ENCODE data around the gene GPHA2. TPM values are rescaled to one million over a fixed set of nuclear protein-coding genes. Genes with fewer than 3 reads are reported as not detected.
A peak's percentile ranks its signal among the peaks of the same experiment; 100 is the strongest.

Gene GPHA2
- total and polyA plus RNA-seq, 2 of the 13 experiments (the other 11 are each of a cell fraction or from before 2014, with no cell fraction given): 13.0 to 19.1 TPM

DNA sequence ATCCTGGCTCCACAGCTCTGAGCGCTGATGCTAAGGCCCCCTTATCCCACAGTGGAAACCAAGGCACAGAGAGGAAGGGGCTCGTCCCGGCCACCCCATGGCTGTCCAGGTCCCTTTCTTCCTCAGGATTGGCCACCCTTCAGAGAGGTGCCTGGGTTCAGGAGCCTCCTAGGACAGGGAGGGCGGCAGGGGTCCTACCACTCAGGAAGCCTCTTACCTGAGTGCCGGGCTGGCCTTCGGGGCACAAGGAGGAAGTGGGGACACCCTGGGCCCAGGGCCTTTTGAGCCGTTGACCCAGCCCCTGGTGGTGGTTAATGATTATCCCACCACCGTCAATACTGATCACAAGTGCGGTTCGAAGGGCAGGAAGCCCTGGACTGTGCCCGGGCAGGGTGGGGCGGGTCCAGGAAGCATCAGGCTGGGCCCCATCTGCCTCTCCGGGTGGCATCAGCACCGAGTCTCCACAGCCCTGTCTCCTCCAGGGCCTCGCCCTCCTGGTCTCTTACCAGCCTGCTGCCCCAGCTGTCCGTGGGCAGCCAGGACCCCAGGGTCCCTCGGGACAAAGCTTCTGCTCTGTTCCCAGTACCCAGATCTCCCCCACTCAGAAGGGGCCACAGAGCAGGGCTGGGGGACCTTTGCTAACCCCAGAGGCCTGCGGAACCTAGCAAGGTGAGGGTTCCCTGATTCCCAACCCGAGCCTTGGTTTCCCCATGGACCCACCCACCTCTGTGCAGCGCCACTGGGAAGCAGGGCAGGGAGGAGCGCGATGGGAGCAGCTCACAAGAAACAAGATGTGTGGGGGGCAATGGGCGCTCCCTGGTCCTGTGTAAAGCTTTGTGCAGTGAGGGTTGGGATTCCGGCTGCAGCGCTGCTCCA, 42.3 kb downstream of the GPHA2 start (continued):
- TF ChIP-seq, protein P1, sequence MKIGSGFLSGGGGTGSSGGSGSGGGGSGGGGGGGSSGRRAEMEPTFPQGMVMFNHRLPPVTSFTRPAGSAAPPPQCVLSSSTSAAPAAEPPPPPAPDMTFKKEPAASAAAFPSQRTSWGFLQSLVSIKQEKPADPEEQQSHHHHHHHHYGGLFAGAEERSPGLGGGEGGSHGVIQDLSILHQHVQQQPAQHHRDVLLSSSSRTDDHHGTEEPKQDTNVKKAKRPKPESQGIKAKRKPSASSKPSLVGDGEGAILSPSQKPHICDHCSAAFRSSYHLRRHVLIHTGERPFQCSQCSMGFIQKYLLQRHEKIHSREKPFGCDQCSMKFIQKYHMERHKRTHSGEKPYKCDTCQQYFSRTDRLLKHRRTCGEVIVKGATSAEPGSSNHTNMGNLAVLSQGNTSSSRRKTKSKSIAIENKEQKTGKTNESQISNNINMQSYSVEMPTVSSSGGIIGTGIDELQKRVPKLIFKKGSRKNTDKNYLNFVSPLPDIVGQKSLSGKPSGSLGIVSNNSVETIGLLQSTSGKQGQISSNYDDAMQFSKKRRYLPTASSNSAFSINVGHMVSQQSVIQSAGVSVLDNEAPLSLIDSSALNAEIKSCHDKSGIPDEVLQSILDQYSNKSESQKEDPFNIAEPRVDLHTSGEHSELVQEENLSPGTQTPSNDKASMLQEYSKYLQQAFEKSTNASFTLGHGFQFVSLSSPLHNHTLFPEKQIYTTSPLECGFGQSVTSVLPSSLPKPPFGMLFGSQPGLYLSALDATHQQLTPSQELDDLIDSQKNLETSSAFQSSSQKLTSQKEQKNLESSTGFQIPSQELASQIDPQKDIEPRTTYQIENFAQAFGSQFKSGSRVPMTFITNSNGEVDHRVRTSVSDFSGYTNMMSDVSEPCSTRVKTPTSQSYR (CRISPR knock-in tag; IDR thresholded peaks at IDR 0.05; ENCODE audit: borderline replicate concordance): peak; percentile 49; the same call in 1 of the 2 replicates
- TF ChIP-seq MEF2D (CRISPR knock-in tag; IDR thresholded peaks at IDR 0.05) (peak; percentile 78; the same call in 1 of the 2 replicates), ZNF619 (CRISPR knock-in tag; IDR thresholded peaks at IDR 0.05) (no peak; the same call in 1 of the 2 replicates), ELF4 (CRISPR knock-in tag; IDR thresholded peaks at IDR 0.05; ENCODE audit: borderline replicate concordance) (peak; percentile 91), HDAC2 (CRISPR knock-in tag; IDR thresholded peaks at IDR 0.05) (peak; percentile 89), MIER2 (CRISPR knock-in tag; IDR thresholded peaks at IDR 0.05) (peak; percentile 70), ZNF263 (CRISPR knock-in tag; IDR thresholded peaks at IDR 0.05) (peak; percentile 25; the same call in 1 of the 2 replicates), RFXAP (CRISPR knock-in tag; IDR thresholded peaks at IDR 0.05; ENCODE audit: borderline replicate concordance) (no peak), POLR2AphosphoS2 (IDR thresholded peaks at IDR 0.05; ENCODE audit: low read depth, low read length) (peak; percentile 77; the same call in 1 of the 2 replicates)
- TF ChIP-seq, protein P2, sequence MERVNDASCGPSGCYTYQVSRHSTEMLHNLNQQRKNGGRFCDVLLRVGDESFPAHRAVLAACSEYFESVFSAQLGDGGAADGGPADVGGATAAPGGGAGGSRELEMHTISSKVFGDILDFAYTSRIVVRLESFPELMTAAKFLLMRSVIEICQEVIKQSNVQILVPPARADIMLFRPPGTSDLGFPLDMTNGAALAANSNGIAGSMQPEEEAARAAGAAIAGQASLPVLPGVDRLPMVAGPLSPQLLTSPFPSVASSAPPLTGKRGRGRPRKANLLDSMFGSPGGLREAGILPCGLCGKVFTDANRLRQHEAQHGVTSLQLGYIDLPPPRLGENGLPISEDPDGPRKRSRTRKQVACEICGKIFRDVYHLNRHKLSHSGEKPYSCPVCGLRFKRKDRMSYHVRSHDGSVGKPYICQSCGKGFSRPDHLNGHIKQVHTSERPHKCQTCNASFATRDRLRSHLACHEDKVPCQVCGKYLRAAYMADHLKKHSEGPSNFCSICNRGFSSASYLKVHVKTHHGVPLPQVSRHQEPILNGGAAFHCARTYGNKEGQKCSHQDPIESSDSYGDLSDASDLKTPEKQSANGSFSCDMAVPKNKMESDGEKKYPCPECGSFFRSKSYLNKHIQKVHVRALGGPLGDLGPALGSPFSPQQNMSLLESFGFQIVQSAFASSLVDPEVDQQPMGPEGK (CRISPR knock-in tag; IDR thresholded peaks at IDR 0.05): peak; percentile 93
- TF ChIP-seq, protein P3, sequence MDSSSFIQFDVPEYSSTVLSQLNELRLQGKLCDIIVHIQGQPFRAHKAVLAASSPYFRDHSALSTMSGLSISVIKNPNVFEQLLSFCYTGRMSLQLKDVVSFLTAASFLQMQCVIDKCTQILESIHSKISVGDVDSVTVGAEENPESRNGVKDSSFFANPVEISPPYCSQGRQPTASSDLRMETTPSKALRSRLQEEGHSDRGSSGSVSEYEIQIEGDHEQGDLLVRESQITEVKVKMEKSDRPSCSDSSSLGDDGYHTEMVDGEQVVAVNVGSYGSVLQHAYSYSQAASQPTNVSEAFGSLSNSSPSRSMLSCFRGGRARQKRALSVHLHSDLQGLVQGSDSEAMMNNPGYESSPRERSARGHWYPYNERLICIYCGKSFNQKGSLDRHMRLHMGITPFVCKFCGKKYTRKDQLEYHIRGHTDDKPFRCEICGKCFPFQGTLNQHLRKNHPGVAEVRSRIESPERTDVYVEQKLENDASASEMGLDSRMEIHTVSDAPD (CRISPR knock-in tag; IDR thresholded peaks at IDR 0.05): 0 out of 2 replicates have a peak, but pooled peaks have one; percentile 28
- TF ChIP-seq, protein P4, sequence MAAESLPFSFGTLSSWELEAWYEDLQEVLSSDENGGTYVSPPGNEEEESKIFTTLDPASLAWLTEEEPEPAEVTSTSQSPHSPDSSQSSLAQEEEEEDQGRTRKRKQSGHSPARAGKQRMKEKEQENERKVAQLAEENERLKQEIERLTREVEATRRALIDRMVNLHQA (CRISPR knock-in tag; IDR thresholded peaks at IDR 0.05): no peak
- TF ChIP-seq, protein P5, sequence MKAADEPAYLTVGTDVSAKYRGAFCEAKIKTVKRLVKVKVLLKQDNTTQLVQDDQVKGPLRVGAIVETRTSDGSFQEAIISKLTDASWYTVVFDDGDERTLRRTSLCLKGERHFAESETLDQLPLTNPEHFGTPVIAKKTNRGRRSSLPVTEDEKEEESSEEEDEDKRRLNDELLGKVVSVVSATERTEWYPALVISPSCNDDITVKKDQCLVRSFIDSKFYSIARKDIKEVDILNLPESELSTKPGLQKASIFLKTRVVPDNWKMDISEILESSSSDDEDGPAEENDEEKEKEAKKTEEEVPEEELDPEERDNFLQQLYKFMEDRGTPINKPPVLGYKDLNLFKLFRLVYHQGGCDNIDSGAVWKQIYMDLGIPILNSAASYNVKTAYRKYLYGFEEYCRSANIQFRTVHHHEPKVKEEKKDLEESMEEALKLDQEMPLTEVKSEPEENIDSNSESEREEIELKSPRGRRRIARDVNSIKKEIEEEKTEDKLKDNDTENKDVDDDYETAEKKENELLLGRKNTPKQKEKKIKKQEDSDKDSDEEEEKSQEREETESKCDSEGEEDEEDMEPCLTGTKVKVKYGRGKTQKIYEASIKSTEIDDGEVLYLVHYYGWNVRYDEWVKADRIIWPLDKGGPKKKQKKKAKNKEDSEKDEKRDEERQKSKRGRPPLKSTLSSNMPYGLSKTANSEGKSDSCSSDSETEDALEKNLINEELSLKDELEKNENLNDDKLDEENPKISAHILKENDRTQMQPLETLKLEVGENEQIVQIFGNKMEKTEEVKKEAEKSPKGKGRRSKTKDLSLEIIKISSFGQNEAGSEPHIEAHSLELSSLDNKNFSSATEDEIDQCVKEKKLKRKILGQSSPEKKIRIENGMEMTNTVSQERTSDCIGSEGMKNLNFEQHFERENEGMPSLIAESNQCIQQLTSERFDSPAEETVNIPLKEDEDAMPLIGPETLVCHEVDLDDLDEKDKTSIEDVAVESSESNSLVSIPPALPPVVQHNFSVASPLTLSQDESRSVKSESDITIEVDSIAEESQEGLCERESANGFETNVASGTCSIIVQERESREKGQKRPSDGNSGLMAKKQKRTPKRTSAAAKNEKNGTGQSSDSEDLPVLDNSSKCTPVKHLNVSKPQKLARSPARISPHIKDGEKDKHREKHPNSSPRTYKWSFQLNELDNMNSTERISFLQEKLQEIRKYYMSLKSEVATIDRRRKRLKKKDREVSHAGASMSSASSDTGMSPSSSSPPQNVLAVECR (CRISPR knock-in tag; IDR thresholded peaks at IDR 0.05; ENCODE audit: borderline replicate concordance): peak; percentile 76
- TF ChIP-seq, protein P6, sequence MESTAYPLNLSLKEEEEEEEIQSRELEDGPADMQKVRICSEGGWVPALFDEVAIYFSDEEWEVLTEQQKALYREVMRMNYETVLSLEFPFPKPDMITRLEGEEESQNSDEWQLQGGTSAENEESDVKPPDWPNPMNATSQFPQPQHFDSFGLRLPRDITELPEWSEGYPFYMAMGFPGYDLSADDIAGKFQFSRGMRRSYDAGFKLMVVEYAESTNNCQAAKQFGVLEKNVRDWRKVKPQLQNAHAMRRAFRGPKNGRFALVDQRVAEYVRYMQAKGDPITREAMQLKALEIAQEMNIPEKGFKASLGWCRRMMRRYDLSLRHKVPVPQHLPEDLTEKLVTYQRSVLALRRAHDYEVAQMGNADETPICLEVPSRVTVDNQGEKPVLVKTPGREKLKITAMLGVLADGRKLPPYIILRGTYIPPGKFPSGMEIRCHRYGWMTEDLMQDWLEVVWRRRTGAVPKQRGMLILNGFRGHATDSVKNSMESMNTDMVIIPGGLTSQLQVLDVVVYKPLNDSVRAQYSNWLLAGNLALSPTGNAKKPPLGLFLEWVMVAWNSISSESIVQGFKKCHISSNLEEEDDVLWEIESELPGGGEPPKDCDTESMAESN (CRISPR knock-in tag; conservative IDR thresholded peaks at IDR 0.05): no peak; the same call in 1 of the 2 replicates

Data from HepG2 (cell line).